GM21423 (cell line): Measurements from ENCODE around the gene PIGQ.

ENCODE experiments used
- ATAC-seq: cut with Tn5 transposase; IDR thresholded peaks from one replicate; pipeline ENCODE4 v1.9.1; 2021; ENCODE audit warnings: mild to moderate bottlenecking, moderate library complexity; ENCODE audit not compliant: unreplicated experiment

PIGQ gene

DNA sequence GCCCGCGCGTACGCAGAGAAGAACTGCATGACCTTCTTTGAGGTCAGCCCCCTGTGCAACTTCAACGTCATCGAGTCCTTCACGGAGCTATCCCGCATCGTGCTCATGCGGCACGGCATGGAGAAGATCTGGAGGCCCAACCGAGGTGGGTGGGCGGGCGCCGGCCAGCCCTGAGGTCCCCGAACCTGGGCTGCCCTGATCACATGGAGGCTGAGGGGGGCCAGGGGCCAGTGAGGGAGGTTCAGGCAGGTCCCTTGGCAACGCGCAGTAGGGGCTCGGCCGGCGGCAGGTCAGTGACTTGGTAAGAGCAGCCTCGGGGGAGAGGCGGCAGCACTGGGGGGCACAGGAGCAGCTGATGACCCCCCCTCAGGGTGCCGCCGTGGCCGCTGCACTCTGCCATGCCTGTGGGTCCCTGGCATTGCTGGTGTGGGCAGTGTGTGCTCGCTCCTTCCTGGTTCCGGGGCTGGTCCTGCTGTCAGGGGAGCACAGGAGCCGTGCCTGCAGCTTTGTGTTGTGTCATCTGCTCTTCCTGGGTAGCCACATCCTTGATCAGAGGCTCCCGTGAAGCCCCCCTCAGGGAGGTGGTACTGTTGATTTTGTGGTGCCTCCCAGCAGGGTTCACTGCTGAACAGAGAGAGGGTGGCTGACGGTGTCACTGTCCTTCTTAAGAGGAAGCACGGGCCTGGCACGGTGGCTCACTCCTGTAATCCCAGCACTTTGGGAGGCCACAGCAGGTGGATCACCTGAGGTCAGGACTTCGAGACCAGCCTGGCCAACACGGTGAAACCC, 56.4 kb downstream of the PIGQ start:
- ATAC-seq, result no peak

DNA sequence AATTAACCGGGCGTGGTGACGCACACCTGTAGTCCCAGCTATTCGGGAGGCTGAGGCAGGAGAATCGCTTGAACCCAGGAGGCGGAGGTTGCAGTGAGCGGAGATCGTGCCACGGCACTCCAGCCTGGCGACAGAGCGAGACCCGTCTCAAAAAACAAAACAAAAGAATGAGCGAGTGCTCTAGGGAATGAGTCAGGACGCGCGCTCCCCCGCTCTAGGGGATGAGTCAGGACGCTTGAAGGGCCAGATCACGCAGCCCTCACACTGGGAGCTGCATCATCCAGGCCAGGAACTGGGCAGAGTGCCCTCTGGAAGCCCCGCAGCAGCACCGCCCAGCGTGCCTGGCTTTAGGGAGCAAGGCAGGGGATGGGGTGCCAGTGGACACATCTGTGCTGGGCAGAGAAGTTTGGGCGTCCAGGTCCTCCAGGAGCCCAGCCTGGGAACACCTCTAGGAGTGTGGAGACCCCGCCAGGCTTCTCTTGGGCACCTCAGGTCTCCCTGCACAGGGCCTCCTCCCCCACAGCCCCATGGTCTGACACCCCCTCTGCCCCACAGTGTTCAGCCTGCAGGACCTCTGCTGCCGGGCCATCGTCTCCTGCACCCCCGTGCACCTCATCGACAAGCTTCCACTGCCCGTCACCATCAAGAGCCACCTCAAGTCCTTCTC, 57.2 kb downstream of the PIGQ start:
- ATAC-seq, result no peak

DNA sequence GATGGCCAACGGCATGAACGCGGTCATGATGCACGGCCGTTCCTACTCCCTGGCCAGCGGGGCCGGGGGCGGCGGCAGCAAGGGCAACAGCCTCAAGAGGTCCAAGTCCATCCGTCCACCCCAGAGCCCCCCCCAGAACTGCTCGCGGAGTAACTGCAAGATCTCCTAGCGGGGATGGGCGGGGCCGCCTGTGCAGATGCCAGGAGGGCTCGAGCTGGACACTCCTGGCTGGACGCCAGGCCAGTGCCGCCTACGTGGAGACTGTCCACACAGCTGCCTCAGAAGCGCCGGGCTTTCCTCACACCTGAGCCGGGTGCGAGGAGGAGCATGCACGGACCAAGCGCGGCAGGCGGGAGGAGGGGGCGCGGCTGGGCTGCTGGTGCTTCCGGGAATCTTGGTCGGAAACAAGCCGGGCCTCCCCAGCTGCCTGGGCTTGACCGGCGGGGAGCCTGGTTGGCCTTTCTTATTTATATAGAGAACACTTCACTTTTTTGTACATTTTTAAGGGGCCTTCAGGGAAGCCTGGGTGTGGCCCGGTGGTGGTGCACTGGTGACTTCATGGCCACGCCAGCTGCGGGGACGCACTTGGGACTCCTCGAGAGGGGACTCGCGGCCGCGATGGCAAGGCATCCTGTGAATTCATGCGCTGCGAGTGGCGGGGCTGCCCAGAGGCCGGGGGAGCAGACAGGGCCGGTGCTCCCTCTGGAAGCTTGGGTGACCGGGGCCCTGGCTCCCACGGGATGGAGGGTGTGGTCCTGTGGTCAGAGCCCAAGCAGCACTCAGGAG, 57.9 kb downstream of the PIGQ start:
- no peak for ATAC-seq

DNA sequence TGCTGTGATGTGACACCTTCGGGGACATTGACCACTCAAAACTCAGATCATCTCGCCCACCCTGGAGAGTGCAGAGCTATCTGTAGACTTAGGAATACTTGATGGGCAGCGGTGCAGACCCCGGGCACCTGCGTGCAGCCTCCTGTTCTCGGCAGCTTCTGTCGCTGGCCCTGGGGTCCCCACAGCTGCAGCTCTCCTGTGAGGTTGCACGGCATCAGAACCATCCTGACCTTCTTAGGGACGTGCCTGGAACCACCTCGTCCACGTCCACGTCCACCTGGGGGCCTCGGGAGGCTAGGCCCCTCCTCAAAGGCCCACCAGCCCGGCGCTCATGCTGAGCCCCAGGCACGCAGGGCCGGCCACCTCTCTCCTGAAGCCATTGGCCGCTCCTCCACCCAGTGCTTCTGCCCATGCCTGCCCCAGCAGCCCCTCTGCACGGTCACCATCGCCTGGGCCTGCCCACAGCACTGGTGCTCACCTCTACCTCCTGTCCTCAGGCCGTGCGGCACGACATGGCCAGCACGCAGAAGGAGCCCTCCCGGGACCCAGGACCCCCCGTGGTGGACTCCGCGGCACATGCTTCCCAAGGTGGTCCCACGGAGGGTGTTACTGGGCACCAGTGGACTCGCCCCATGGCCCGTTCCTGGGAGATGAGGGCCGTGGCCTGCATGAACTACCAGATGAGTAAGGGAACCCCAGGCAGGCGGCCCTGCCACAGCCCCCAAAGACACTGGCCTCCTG, 58.7 kb downstream of the PIGQ start:
- ATAC-seq, result no peak

DNA sequence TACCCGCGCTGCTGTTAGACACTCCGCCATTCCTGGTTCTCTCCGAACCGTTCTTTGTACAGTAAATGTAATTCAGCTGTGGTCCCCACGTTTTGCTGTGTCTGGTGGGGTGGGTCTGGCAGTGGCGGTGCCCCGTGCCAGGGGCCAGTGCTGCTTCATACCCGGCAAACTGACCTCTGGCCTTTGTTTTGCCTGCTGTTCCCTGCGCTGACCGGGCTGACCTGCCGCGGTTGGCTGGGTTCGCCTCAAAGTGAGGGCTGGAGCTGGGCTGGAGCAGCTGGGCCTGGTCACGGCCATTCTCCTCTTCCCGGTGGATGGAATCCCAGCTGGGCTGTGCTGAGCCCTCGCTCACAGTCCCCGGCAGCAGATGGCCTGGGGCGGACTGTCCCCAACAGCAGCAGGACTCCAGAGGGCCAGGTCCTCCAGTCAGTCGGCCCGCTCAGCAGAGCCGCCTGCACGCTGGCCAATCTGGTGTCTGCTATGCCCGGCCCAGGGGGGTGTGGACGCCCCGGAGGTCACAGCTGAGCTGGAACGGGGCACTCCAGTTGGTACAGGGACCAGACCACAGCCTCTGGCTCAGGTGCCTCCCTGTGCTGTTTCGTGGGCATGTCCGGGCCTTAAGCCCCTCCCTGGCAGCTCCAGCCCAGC, 59.5 kb downstream of the PIGQ start:
- ATAC-seq, result no peak

DNA sequence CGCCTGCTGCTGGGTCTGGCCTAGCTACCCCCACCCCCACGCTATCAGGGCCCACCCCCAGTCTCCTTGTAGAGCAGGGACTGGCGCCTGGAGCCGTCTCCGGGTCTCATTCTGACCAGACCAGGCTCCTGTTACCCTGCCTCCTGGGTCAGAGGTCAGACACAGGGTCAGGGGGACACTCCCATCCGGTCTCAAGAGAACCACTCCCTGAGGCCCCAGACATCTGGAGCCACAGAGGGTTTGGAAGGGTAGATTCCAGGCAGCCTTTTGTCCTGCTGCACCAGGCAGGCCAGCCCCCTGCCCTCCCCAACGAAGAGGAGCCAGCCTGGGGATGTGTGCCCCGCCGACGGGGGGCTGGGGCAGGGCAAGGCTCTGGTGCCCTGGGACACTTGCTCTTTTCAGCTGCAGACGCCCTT, 60.1 kb downstream of the PIGQ start:
- ATAC-seq, result no peak

DNA sequence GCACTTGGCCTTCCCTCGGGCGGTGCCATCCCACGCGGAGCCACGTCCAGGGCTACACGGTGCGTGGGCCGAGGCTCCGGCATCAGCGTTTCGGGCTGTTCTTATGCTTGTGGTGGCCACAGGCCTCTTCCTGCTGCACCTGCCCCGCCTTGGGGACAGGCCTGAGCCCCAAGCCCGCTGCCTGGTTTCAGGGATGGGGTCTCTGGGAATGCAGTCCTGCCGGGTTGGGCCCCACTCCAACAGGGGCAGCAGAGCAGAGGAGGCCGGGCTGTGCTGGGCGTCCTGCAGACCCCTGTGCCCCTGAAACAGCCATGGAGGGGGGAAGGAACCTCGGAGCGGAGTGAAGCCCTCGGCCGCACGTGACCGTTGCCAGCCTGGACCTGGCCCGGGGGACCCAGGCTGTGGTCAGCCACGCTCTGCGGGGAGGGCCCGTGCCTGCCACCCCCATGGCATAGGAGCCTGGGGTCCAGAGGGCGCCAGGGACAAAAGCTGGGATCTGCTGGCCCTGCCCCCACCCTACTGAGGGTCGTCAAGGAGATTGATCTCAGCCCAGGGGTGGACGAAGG, 60.6 kb downstream of the PIGQ start:
- no peak for ATAC-seq

DNA sequence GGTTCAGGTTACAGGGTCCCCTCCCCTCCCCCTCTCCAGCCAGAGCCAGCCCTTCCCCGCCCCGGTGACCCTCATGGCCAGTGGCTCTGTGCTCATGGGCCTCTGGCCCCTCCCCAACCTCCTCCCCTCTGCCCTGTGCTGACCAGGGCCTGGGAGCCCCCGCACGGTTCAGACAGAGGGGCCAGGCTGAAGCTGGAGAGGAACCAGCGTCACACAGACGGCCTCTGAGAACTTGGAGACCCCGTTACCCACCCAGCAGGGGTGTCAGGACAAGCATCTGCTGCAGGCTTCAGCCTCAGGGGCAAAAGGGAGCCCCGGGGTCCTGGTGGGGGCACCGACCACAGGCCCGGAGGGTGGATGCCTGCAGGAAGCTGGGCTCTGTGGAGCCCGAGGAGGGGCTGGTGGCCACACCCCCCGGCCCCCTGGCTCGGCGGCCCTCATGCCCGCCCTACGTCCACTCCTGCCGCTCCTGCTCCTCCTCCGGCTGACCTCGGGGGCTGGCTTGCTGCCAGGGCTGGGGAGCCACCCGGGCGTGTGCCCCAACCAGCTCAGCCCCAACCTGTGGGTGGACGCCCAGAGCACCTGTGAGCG, 61.1 kb downstream of the PIGQ start, which contains the start of gene WFIKKN1:
Gene WFIKKN1 (plus strand): TSS at position 171 of the 591 bp plus-strand sequence. CDS start 269 bp downstream, at position 440.
- no peak for ATAC-seq

DNA sequence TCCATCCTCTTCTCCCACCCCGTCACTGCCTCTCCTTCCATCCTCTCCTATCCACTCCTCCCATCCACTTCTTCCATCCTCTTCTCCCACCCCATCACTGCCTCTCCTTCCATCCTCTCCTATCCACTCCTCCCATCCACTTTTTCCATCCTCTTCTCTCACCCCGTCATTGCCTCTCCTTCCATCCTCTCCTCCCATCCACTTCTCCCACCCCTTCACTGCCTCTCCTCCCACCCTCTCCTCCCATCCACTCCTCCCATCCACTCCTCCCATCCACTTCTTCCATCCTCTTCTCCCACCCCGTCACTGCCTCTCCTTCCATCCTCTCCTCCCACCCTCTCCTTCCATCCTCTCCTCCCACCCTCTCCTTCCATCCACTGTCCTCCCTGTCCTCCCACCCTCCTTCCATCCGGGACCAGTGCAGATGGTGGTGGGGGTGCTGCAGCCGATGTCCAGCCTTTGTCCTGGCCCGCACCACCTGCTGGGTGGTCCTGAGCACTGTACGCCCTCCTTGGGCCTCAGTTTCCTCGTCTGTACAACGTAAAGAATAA, 62.1 kb downstream of the PIGQ start:
- no peak for ATAC-seq

DNA sequence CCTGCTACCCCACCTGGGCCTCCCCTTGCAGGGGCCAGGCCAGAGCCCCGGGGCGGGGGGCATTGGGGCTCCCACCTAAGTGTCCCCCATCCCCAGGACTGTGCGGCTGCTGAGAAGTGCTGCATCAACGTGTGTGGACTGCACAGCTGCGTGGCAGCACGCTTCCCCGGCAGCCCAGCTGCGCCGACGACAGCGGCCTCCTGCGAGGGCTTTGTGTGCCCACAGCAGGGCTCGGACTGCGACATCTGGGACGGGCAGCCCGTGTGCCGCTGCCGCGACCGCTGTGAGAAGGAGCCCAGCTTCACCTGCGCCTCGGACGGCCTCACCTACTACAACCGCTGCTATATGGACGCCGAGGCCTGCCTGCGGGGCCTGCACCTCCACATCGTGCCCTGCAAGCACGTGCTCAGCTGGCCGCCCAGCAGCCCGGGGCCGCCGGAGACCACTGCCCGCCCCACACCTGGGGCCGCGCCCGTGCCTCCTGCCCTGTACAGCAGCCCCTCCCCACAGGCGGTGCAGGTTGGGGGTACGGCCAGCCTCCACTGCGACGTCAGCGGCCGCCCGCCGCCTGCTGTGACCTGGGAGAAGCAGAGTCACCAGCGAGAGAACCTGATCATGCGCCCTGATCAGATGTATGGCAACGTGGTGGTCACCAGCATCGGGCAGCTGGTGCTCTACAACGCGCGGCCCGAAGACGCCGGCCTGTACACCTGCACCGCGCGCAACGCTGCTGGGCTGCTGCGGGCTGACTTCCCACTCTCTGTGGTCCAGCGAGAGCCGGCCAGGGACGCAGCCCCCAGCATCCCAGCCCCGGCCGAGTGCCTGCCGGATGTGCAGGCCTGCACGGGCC, 62.9 kb downstream of the PIGQ start:
- ATAC-seq, result no peak

DNA sequence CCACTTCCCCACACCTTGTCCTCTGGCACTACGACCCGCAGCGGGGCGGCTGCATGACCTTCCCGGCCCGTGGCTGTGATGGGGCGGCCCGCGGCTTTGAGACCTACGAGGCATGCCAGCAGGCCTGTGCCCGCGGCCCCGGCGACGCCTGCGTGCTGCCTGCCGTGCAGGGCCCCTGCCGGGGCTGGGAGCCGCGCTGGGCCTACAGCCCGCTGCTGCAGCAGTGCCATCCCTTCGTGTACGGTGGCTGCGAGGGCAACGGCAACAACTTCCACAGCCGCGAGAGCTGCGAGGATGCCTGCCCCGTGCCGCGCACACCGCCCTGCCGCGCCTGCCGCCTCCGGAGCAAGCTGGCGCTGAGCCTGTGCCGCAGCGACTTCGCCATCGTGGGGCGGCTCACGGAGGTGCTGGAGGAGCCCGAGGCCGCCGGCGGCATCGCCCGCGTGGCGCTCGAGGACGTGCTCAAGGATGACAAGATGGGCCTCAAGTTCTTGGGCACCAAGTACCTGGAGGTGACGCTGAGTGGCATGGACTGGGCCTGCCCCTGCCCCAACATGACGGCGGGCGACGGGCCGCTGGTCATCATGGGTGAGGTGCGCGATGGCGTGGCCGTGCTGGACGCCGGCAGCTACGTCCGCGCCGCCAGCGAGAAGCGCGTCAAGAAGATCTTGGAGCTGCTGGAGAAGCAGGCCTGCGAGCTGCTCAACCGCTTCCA, 63.7 kb downstream of the PIGQ start:
- no peak for ATAC-seq
